RWPE1 (cell line): ENCODE data around the gene TREM2.

Experiments used
- CTCF ChIA-PET: fragments of 350-600 bp; sonication (Branson Sonifier 250); formaldehyde crosslinking; extraction: SDS; loops from one replicate; lab custom pipeline; 2021; lab: Yijun Ruan, JAX
- POLR2A ChIA-PET: fragments of 400-600 bp; formaldehyde crosslinking; extraction: SDS; loops from one replicate; lab custom pipeline; 2020; ENCODE audit warnings: antibody characterized with exemption; ENCODE audit not compliant: low non-redundant PET; lab: Yijun Ruan, JAX
- DNase-seq: peaks from one replicate; pipeline ENCODE4 v3.0.0; 2012; ENCODE audit warnings: low spot score
- H3K27ac ChIP-seq: fragments of 450-650 bp; 2 replicates; pipeline ENCODE4 v1.5.1; 2017
- TF ChIP-seq, protein P1 (sequence below): fragments of 450-650 bp; conservative IDR thresholded peaks from 2 replicates; pipeline ENCODE4 v1.5.1; 2017; ENCODE audit warnings: low read depth, mild to moderate bottlenecking

TREM2 gene

DNA sequence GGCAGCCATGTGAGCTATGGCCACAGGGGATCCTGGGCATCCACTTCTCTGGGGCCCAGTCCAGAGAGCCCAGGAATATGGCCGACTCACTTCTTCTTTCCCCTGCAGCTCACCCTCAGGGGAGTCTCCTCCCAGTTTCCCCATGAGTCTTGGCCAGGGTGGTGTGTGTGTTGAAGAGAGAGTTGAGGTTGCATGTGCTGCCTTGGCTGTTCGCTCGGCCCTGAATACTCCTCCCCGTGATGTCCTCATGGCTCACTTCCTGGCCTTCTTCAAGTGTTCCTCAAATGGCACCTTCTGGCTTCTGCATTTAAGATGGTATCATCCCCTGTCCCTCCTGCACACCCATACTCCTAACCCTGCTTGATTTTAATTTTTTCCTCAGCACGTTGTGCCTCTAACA is 5.6 kb downstream of the TREM2 start:
- CTCF ChIA-PET, result no interaction called here
- DNase-seq, result no peak
- POLR2A ChIA-PET, result no interaction called here
- TF ChIP-seq, protein P1, sequence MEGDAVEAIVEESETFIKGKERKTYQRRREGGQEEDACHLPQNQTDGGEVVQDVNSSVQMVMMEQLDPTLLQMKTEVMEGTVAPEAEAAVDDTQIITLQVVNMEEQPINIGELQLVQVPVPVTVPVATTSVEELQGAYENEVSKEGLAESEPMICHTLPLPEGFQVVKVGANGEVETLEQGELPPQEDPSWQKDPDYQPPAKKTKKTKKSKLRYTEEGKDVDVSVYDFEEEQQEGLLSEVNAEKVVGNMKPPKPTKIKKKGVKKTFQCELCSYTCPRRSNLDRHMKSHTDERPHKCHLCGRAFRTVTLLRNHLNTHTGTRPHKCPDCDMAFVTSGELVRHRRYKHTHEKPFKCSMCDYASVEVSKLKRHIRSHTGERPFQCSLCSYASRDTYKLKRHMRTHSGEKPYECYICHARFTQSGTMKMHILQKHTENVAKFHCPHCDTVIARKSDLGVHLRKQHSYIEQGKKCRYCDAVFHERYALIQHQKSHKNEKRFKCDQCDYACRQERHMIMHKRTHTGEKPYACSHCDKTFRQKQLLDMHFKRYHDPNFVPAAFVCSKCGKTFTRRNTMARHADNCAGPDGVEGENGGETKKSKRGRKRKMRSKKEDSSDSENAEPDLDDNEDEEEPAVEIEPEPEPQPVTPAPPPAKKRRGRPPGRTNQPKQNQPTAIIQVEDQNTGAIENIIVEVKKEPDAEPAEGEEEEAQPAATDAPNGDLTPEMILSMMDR, result no peak
- no peak overlapping the region for H3K27ac ChIP-seq

DNA sequence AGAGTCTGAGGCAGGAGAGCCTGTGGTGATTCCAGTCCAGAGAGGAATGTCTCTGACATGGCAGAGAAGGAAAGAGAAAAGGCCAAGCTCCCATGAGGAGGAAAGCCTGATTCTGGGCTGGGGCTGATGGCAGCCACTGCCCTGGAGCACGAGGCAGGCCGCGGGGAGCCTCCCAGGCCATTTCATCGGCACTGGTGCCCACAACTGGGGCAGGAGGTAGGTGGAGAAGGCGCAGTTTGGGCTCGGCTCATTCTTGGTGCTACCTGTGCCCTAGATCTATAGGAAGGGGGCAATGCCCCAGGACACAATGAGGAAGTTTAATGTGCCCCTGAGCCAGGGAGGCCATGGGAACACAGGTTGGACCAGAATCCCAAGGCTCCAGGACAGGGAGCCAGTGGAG is 6.1 kb downstream of the TREM2 start:
- no peak overlapping the region for H3K27ac ChIP-seq
- TF ChIP-seq, protein P1, result no peak
- CTCF ChIA-PET, result no interaction called here
- no peak for DNase-seq
- POLR2A ChIA-PET, result no interaction called here

DNA sequence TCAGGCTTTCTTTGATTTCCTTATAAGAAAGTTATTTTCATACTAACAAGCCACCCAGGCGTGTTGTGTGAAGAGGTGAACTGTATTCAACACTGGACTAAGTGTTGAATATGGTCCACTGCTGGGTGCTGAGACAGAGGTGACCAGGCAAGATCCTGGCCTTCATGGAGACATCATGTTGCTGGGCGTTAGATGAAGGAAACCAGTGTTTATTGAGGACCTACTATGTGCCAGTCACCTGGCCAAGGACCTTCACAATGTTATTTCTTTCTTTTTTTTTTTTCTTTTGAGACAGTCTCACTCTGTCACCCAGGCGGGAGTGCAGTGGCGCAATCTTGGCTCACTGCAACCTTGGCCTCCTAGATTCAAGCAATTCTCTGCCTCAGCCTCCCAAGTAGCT is 6.9 kb downstream of the TREM2 start:
- DNase-seq, result no peak
- ChIA-PET CTCF (no interaction called here), POLR2A (no interaction called here)
- TF ChIP-seq, protein P1, result no peak
- no peak overlapping the region for H3K27ac ChIP-seq

DNA sequence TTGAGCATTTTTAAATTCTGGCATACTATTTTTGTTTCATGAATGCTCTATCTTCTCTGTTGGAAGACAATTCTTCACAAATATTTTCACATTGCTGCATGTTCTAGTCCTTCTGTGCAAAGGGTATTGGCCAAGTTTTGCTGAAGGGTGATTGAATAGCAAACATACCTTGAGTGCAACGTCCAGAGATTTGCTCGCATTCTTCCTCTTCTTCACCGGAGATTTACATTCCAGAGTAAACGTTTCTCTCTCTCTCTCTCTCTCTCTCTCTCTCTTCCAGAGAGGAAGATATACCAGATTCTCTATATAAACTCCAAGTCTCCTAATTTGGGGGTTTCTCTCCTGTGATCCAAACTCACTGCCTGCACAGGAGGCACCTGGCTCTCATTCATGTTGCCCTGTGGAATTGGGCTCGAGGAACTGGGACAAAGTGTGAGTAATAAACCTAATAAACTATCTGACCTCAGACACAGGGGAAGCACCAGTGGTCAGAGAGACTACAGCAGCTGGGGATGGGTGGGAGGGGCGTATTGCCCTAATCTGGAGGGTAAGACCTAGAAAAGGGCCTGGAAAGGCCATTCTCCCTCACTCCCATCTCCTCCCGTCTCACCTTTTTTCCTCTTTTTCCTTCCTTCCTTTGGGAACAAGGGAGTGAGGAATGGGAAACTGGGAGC is 7.6 kb downstream of the TREM2 start:
- TF ChIP-seq, protein P1, result no peak
- POLR2A ChIA-PET, result no interaction called here
- DNase-seq, result no peak
- H3K27ac ChIP-seq, result no peak overlapping the region
- CTCF ChIA-PET, result no interaction called here

DNA sequence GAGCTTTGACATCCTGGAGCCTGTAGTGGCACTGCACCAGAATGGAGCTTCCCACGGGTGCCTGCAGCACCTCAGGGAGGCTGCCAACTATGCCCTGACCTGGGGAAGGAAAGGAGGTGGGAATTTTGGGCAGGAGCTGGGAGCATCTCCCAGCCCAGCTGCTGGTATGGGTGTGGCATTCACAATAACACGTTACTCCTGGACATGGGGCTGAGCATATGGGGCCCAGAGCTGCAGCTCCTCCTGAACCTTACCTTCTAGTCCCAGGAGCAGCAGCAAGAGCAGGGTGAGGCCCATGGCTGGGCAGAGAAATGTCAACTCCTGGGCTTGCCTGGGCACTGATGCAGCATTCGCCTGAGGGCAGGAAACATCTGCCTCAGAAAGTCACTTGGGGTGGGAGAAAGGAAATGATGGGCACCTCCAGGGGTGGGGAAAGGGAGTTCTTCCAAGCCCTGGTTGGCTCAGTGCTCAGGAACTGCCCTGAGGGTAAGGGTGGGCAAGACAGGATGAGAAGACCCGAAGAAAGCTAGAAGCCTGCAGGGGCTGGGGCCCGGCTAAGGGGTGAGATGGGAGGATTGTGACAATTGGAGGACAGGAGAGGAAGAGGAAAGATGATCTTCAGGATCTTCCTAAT is 8.8 kb downstream of the TREM2 start, which contains the start of gene TREML1:
Gene TREML1 (minus strand): TSS at position 356 of the 634 bp plus-strand sequence. CDS start 59 bp downstream, at position 297.
- ChIA-PET POLR2A (no interaction called here), CTCF (interaction anchor here (0.5 kb wide), 1 partner anchor 11 kb away, joined by 3 read pairs; no protein-coding TSS in a partner anchor)
- TF ChIP-seq, protein P1, result no peak
- DNase-seq, result no peak
- H3K27ac ChIP-seq, result no peak within 1 kb of the TSS

DNA sequence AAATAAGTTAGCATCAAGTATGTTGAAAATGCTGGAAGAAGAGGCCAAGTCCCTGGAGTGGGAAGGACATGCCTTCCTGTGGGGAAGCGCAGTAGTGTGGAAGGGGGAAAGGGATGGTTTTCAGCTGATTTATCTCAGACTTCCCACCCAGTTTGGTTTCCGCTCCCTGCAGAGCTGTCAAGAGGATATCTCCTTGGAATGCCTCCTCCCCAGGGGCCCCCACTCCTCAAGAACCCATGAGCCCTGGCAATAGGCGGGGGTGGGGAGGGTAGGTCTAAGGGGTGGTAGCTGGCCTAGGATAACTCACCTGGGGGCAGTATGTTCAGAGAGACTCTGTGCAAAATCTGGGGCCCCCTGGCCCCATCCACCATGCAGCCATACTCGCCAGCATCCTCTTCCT is 9.5 kb downstream of the TREM2 start:
- no peak overlapping the region for H3K27ac ChIP-seq
- DNase-seq, result no peak
- ChIA-PET CTCF (interaction anchor here (0.5 kb wide), 1 partner anchor 12 kb away, joined by 3 read pairs; no protein-coding TSS in a partner anchor), POLR2A (no interaction called here)
- TF ChIP-seq, protein P1, result no peak
